Peyer's patch (tissue), 4 donors: ENCODE measurements around the gene MBD3L2. TPM values are rescaled to one million over a fixed set of nuclear protein-coding genes. Genes with fewer than 3 reads are reported as not detected.

Source experiments
- DNase-seq, 3 donors: peaks; one replicate each; pipeline ENCODE4 v3.0.0-alpha.2; 2017 to 2019
- H3K27ac ChIP-seq, 4 donors: fragments of 200-600 bp; sonication (generic); one replicate each; pipeline ENCODE4 v1.5.1; 2016 to 2019
- H3K27me3 ChIP-seq, 2 donors: fragments of 200-600 bp; sonication (generic); one replicate each; pipeline ENCODE4 v1.5.1; 2019
- H3K36me3 ChIP-seq, 3 donors: fragments of 200-600 bp; sonication (generic); one replicate each; pipeline ENCODE4 v1.5.1; 2016 to 2019
- H3K4me1 ChIP-seq, 4 donors: fragments of 200-600 bp; sonication (generic); one replicate each; pipeline ENCODE4 v1.5.1; 2016 to 2019
- H3K4me3 ChIP-seq, 4 donors: fragments of 200-600 bp; sonication (generic); 1 replicate in 3 of 4; 2 replicates in 1 of 4; pipeline ENCODE4 v1.5.1; 2016 to 2019; ENCODE audit warnings: mild to moderate bottlenecking in 1 of 4
- H3K9me3 ChIP-seq, 4 donors: fragments of 200-600 bp; sonication (generic); one replicate each; pipeline ENCODE4 v1.5.1; 2016 to 2019; ENCODE audit warnings: mild to moderate bottlenecking in 1 of 4
- CTCF ChIP-seq, 6 experiments: fragments of 450-650 bp in 4 of 6; fragments of 200-600 bp in 2 of 6; sonication (generic) in 1 of 6; IDR thresholded peaks; one replicate each; pipeline ENCODE4 v1.5.1; 2017 to 2019; ENCODE audit warnings: antibody characterized with exemption in 6 of 6, mild to moderate bottlenecking in 3 of 6, moderate library complexity in 1 of 6
- POLR2A ChIP-seq, 2 donors: fragments of 450-650 bp; IDR thresholded peaks; one replicate each; pipeline ENCODE4 v1.5.1; 2017; ENCODE audit warnings: antibody characterized with exemption in 2 of 2, mild to moderate bottlenecking in 2 of 2, moderate library complexity in 2 of 2
- total RNA-seq, 4 donors: library from RNA; depleted of rRNA; stranded (reverse); fragments of >200 nt; gene quantifications; one replicate each; pipeline ENCODE4 v1.1.0, GENCODE V29; 2016

Gene MBD3L2
- total RNA-seq, 4 donors from 2014 or later, result not detected

GRCh38 chr19:7098701-7099596, 49.8 kb downstream of the MBD3L2 start:
- Histone ChIP-seq H3K9me3 (peaks cover 0 to 12% (median 4%) of the 10 kb centered on the region in 4 donors), H3K4me1 (peaks cover 0 to 6% (median 0%) of the 10 kb centered on the region in 4 donors), H3K4me3 (peak overlapping the region; percentile 63 to 76 (median 65)), H3K36me3 (no peaks in the 10 kb centered on the region), H3K27me3 (no peaks in the 10 kb centered on the region), H3K27ac (peak overlapping the region; percentile 81 to 96 (median 89))
- peak; percentile 82 to 96 (median 95) for DNase-seq
- TF ChIP-seq CTCF (IDR thresholded peaks at IDR 0.05), result peak in 1 of 6 experiments; percentile 2
- peak; percentile 31 to 40 for TF ChIP-seq POLR2A (IDR thresholded peaks at IDR 0.05)

- Histone ChIP-seq H3K4me3 (peak overlapping the region; percentile 63 to 76 (median 65)), H3K27me3 (no peaks in the 10 kb centered on the region), H3K9me3 (peaks cover 0 to 8% (median 4%) of the 10 kb centered on the region in 4 donors), H3K36me3 (no peaks in the 10 kb centered on the region), H3K4me1 (peaks cover 0 to 6% (median 0%) of the 10 kb centered on the region in 4 donors), H3K27ac (peak overlapping the region; percentile 81 to 96 (median 89))
- TF ChIP-seq CTCF (IDR thresholded peaks at IDR 0.05), result no peak
- no peak for TF ChIP-seq POLR2A (IDR thresholded peaks at IDR 0.05)
- no peak for DNase-seq
Measured at GRCh38 chr19:7099597-7099921, 50.4 kb downstream of the MBD3L2 start.

Other genes starting within 250 kb of the MBD3L2 start
- gene ADGRE1, start 161.7 kb upstream of the MBD3L2 start, total RNA-seq, result 1 to 10 TPM in 1 of 4 donors, not detected in 3; 1.7 TPM
- gene MBD3L2B, start 27.9 kb upstream of the MBD3L2 start, total RNA-seq, result not detected
- gene MBD3L5, start 18.7 kb upstream of the MBD3L2 start, total RNA-seq, result not detected
- gene MBD3L4, start 9.1 kb upstream of the MBD3L2 start, total RNA-seq, result not detected
- not detected for gene MBD3L3, start 9.4 kb downstream of the MBD3L2 start, total RNA-seq
- gene ZNF557, start 20.4 kb downstream of the MBD3L2 start, total RNA-seq, result 10 to 100 TPM in 3 of 4 donors, 1 to 10 TPM in 1; 9.6 to 14.9 (median 12.1) TPM
- gene INSR, start 245.1 kb downstream of the MBD3L2 start, total RNA-seq, result 100 to 1,000 TPM; 125 to 191 (median 167) TPM